Kasumi-1 (cell line): ENCODE data around the gene CRYBB1.
A peak's percentile ranks its signal among the peaks of the same experiment; 100 is the strongest.

Experiments
- DNase-seq, 2 experiments: peaks; one replicate each; lab custom pipeline; 2025; lab: John Stamatoyannopoulos, UW

Gene CRYBB1

GRCh38 chr22:26606611-26607010 is 11.2 kb downstream of the CRYBB1 start:
- no peak for DNase-seq

DNA sequence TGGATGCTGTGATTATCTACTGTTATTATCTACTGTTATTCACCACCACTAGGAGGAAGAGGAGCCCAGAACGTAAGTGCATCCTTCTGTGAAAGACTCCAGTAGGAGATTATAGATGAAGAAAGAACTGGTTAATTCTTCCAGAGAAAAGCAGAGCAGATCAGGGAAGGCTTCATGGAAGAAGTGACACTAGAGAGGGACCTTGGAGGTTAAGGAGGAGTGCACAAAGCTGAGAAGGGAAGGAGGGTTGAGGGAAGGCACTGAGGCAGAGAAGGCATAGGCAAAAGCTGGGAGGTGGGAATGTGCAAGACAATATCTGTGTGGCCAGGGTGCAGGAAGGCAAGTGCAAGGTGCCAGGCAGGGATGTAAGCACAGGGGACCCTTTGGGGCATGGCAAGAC is 13.5 kb downstream of the CRYBB1 start:
- no peak for DNase-seq

- DNase-seq: no peak
Measured at GRCh38 chr22:26602127-26602526, 15.7 kb downstream of the CRYBB1 start.

DNA sequence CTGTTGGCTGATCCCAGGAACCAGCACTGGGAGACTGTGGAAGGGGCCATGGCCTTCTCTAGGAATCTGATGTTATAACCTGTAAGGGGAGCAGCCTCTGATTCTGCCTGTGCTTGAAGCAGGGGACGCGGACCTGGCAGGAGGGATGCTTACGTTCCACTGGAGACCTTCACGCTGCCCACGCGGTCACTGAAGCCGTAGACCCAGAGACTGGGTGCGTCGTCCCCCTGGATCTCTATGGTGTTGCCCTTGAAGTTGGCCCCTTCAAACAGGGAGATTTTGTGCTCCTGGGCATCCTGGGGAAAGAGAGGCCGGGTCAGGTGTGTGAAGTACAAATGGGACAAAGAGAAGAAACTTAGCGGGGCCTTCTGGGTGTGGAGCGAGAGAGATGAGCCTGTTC is 16.1 kb downstream of the CRYBB1 start:
- no peak for DNase-seq

DNA sequence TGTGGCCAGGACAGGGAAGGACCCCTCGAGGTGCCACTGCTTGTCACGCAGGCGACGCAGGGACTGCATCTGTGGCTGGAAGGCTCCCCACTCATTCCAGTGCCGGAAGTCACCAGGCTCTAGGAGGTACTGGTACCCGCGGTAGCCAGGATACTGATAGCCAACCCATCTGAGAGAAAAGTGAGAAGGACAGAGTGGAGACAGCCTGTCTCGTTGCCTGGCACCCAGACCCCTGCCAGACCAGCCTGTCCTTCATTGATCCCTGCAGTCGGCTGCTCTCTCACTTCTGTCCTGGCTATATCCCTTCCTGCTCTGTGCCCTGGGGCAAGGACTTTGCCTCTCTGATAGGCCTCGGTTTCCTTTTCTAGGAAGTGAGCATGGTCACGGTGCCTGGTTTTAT is 18.3 kb downstream of the CRYBB1 start:
- no peak for DNase-seq

DNA sequence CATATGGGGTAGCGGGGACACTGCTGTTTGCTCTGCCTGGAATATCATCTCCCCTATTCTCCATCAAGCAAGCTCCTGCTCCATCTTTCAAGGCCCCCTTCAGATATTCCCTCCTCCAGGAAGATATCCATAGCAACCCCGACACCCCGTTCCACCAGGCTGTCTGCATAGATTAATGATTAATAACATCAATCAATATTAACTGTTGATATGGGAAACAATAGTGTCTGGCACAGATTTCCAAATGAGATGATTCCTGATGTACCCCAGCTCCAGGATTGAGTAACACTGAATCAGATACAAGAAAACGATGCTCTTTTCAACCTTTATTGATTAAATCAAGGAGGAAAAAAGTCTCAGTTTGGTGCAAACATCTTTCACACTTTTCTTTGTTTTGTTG is 20.3 kb downstream of the CRYBB1 start:
- no peak for DNase-seq

GRCh38 chr22:26597026-26597425 is 20.8 kb downstream of the CRYBB1 start:
- no peak for DNase-seq

DNA sequence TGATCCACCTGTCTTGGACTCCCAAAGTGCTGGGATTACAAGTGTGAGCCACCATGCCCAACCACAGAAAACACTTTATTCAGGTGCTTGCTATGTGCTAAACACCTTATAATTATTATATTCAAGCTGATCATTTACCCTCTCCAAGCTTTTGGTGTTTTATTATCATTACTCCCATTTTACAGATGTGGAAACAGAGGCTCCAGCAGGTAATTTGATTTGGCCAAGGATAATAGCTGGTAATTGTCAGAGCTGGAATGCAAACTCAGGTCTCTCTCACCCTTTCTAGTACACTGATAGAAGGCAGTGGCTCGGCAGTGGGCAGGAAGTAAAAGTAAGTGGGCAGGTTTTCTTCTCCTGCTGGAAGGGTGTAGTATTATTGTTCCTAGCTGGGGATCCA is 24.1 kb downstream of the CRYBB1 start:
- DNase-seq: no peak

DNA sequence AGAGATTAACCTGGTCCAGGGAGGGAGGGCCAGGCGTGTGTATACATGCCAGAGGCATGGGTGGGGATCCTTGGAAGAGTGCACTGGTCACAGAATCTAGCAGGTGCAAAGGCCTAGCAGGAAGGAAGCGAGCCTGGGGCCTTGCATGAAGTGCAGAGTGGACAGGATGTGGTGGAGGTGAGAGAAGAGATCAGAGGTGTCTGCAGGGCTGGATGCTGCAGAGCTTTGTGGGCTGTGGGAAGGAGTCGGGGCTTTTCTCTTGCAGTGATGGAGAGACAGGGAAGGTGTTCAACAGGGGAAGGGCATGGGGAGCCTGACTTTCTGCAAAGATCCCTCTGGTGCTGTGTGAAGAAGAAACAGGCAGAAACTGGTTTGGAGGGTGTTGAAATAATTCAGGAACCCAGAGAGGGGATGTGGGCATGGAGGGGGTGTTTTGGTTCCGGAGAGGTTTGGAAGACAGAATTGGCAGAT is 25.4 kb downstream of the CRYBB1 start:
- DNase-seq: peak; percentile 56 to 57

DNA sequence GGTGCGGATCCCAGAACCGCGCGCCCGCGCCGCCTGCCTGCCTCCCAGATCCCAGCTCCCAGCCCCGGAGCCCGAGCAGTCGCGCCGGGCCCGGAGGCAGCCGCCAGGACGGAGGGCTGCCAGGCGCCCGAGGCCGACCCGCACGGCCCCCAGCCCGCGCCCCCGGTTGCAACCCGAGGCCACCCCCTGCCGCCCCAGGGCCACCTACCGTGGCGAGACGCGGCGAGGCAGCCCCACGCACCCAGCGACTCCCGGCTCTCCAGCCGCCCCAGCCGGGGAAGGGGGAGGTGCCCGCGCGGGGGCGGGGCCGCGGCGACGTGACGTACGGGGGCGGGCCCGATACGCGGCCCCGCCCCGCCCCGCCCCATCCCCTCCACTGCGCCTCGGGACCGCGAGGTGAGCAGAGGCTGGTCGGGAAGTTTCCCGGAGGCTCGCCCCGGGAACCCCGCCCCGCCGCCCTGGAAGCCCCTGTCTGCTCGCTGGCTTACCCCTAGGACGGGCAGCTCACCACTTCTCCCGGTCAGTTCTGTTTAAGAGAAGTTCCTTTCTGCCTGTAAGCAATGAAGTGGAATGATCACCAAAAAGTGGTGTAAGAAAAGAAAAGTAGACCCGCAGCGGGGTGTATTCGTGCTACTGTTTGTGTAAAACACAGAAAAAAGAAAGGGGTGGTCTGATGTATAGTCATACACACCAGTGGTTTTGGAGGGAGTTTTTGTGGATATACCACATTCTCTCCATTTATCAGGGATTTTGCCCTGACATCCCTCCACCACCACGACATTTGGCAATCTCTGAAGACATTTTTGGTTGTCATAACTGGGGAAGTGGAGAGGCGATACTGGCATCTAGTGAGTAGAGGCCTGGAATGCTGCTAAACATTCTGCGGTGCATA is 27.7 kb downstream of the CRYBB1 start, which contains the start of gene TPST2:
Gene TPST2 (minus strand): TSS at position 288 of the 892 bp plus-strand sequence. CDS start 48,502 bp downstream, outside the sequence.
- DNase-seq: peak; percentile 55 to 60

GRCh38 chr22:26589367-26589844 is 28.4 kb downstream of the CRYBB1 start:
- DNase-seq: peak; percentile 3 to 10

DNA sequence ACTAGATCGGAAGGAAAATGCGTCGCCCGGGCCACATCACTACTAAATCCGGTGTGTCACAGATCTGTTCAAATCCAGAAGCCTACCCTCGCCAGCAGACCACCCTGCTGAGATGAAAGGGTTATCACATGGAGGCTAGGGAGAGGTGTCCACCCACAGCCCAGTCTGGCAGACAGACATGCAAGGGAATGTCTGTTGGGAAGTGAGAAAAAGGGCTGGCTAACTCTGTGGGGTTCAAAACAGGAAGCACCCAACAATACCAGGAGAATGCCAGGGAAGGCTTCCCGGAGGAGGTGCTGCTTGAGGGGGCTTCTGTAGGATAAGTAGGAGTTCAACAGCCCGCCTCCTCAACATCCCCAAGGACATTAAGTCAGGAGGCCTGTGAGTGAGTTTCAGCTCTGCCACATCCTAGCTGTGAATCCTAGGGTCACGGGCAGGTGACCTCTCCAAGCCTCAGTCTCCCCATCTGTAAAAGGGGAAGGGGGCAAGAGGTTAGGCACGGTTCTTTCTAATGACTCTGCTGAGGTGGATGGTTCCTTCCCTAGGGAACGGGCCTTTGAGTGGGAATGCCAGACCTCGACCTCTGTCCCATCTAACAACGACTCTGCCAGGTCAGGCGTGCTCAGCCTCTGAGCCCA is 29.0 kb downstream of the CRYBB1 start:
- DNase-seq: no peak

- DNase-seq: no peak
Measured at GRCh38 chr22:26587991-26588613, 29.7 kb downstream of the CRYBB1 start.

DNA sequence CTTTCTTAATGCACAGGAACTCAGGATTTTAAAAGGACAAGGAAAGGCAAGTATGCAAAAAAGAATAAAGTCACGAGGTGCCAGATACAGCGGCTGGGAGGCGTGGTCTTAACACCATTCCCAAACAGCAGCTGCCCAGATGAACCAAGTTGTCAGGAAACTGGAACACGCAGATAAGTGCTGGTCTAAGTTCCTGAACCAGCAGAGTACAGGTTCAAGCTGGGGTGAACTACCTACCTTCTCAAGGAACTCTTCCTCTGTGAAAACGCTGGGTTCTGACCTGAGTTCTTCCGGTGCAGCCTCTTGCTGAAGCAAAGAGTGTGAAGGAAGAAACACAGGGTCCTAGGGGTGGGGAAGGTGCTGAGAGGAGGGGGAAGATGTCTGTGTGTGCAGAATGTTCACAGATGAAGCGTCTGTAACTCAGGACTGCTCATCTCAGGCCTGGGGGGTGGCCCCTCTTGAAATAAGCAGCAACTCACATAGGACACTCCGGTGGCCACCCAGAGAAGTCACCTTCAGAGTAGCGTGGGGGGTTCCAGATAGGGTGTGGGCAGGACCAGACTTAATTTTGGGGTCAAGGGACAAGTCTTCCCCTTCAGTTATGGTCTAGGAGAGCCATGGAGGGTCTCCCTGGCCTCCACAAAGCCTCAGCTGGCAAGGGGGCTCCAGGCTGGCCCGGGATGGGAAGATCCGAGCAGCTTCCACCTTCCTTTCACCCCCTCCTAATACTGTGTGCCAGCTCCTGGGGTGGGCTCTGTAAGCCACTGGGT is 31.1 kb downstream of the CRYBB1 start:
- no peak for DNase-seq

DNA sequence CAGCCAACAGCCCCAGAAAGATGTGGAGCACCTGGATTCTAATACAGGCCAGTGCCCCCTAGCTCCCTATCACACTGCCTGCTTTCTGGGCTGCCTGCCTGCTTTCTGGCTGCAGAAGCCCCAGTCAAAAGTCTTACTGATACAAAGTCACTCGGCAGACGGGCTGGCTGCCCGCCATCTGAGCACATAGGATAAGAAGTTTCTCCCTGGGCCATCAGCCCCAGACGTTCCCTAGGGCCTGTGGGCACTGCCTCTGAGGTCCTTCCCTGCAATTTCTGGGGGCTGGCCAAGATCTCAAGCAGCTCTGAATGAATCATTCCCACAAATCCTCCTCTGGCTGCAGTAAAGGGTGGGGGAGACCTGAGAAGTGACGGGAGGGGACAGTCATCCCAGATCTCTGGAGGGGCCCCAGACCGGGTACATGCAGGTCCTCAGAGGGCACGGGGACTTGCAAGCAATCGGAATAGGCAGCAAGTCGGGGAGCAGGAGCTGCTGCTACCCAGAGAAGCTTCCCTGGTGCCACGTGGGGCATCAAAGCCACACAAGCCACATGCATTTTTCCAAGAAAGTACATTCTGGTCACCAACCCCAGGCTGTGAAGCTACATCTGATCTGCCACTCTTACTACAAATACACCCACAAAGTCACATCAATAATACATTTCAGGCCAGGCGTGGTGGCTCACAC is 32.6 kb downstream of the CRYBB1 start:
- peak; percentile 2 to 6 for DNase-seq

DNA sequence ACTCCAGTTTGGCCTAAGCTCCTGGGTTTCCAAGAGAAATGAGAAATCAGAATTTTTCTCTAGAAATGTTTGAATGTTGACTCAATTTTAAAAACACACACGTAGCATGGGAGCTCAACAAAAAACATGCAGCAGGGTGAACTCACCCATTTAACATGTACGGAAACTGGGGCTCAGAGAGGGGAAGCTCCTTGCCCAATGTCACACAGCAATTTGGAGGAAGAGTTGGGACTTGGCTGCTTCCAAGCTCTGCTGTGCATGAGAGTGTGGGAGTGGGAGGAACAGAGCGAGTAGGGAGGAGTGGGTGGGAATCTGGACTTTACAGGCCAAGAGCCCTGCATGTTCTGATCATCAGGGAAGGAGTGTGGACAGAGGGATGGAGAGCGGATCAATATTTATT is 33.8 kb downstream of the CRYBB1 start:
- DNase-seq: no peak

DNA sequence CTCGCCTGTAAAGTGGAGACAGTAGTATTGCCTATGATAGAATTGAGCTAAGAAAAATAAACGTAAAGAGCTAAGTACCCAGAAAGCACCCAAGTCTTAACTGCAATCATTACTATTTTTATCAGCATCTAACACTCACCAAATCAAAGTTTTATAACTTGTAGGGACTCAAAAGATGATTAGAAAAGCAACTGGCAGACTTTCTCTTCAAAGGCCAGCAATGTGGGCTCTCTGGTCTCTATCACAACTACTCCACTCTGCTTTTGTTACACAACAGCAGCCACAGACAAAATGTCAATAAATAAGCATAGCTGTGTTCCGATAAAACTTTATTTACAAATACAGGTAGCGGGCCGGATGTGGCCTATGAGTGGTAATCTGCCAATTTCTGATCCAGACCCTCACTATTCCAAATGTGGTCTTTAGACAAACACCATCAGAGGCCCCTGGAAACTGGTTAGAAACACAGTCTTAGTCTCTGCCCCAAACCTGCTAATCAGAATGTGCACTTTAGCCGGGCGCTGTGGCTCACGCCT is 36.1 kb downstream of the CRYBB1 start:
- no peak for DNase-seq

- DNase-seq: no peak
Measured at GRCh38 chr22:26581026-26581425, 36.8 kb downstream of the CRYBB1 start.

DNA sequence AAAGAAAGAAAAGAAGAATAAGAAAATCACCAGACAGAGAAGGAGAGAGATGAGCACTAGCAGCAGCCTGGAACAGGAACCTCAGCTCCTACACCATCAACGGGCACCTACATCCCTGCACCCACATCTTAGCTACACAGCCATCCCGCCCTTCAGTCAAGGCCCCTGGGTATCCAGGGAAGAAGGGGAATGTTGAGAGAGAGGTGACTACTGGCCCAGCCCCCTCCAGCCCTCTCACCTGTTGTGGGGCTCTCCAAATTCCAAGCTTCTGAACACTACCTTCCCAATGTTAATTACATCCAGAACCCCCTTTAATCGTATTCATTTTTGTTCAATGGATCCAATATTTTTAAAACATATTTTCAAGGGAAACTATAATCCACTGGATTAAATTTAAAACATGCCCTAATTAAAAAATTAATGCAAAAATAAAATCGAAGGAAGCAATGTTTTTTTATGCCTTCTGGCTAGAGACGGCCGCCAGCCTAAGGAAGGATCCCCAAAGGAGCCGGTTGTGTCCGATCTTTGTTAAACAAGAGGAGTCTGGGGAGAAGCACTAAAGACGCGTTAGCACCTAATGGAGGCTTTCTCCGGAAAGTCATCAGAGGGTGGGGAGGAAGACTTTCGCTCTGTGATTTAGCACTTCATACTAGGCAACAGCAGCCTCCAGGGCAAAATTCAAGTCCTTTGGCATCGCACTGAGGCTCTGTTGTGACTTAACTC is 37.4 kb downstream of the CRYBB1 start:
- no peak for DNase-seq

DNA sequence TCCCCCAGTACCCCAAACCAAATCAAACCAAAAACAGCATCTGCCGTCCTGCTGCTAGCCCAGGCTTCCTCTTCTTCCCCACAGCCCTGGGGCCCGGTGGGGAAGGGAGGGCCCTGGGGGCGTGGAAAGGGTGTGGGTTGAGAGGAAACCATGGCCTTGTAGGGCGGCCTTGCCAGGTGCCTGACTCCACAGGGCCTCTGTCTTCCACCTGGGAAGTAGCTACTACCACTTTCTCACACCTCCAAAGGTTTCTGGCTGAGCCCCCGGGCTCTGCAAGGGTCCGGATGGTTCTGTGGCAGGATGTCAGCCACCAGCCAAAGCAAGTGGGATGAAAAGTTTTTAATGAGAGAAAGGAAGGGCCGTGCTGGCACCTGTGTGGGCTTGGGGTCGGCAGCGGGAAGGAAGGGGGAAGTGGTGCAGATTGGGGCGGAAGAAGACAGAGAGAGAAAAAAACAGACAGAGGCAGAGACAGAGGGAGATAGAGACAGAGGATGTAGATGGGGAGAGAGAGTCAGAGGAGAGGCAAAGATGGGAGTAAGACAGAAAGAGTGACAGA is 38.4 kb downstream of the CRYBB1 start:
- peak; percentile 80 to 85 for DNase-seq
